Measurements from ENCODE around the gene FRYL.

- TF ChIP-seq, protein P1, sequence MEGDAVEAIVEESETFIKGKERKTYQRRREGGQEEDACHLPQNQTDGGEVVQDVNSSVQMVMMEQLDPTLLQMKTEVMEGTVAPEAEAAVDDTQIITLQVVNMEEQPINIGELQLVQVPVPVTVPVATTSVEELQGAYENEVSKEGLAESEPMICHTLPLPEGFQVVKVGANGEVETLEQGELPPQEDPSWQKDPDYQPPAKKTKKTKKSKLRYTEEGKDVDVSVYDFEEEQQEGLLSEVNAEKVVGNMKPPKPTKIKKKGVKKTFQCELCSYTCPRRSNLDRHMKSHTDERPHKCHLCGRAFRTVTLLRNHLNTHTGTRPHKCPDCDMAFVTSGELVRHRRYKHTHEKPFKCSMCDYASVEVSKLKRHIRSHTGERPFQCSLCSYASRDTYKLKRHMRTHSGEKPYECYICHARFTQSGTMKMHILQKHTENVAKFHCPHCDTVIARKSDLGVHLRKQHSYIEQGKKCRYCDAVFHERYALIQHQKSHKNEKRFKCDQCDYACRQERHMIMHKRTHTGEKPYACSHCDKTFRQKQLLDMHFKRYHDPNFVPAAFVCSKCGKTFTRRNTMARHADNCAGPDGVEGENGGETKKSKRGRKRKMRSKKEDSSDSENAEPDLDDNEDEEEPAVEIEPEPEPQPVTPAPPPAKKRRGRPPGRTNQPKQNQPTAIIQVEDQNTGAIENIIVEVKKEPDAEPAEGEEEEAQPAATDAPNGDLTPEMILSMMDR (IDR thresholded peaks at IDR 0.05 in 4 of 5, conservative IDR thresholded peaks at IDR 0.05 in 1 of 5), result no peak
- no peak for TF ChIP-seq POLR2A (IDR thresholded peaks at IDR 0.05)
These were observed 138.7 kb downstream of the FRYL start for GRCh38 chr4:48641401-48641800.
